ENCODE results near the gene TCP11X2. TPM values are rescaled to one million over a fixed set of nuclear protein-coding genes. Genes with fewer than 3 reads are reported as not detected.

TCP11X2 gene
- polyA plus RNA-seq, 3 donors: not detected

DNA sequence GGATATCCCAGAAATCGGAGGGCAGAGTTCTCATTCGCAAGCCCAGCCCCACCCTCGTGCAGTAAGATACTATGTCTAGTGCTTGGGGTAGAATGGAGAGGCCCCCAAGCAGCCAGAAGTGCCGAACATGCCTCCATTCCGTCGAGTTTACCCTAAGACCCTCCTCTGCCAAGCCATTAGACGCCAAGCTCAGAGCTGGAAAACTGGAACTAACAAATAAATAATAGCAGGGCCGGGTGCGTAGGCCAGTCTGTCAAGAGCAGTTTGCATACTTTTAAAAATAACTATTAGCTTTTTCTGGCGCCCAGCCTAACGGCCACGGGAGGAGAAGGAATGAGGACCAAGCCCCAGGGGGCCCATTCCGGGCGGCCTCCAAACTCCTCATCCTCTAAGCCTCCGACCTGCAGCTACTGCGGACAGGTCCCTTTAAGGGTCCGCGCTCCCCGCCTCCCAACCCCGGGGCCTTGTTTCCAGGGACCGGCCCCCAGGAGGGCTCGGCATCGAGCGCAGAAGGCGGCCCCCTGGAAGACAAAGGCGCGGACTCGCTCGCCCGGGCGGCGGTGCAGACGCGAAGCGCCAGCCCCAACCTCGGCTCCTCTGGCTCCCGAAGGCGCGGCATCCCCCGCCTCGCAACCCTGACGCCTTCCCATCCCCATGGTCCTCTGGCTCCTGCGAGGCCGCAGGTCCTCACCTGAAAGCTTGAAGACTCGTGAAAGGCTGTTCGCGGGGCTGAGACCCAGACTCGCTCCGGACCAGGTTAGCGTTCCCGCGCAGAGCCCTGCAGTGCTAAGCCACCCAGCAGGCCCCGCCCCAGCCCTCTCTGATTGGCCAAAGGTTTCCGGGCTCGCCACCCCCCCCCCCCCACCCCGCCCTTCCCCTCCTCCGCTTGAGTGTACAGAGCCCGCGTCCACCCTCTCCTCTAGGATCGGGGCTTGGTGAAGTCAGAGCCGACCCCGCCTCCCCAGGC, 44.6 kb upstream of the TCP11X2 start, which contains the start of gene TMSB15A:
TSS of gene TMSB15A (minus strand) at position 765 of the 967 bp plus-strand sequence.
- Mint-ChIP-seq H3K27me3 (ENCODE audit: low read depth in 3 of 3) (peaks cover 22 to 31% (median 25%) of the 10 kb centered on the region in 3 donors), H3K36me3 (no peaks in the 10 kb centered on the region), H3K4me1 (peaks cover 7% of the 10 kb centered on the region), H3K27ac (no peak within 1 kb of the TSS), H3K9me3 (peaks cover 0 to 5% (median 0%) of the 10 kb centered on the region in 7 donors), H3K4me3 (peak within 1 kb of the TSS; percentile 78 to 93)
- Histone ChIP-seq H3K27ac (ENCODE audit: low read depth in 1 of 2, low read length in 2 of 2) (no peak within 1 kb of the TSS), H3K4me3 (replicated peaks in 1 of 3; ENCODE audit: low read depth in 2 of 3, low read length in 3 of 3) (peak within 1 kb of the TSS in 1 of 3 experiments; percentile 57), H3K9me3 (replicated peaks in 1 of 2; ENCODE audit: control insufficient read depth in 1 of 2, insufficient read depth in 1 of 2, low read length in 2 of 2) (no peaks in the 10 kb centered on the region), H3K4me2 (replicated peaks; ENCODE audit: extremely low read depth, low read length, poor library complexity, severe bottlenecking) (peak within 1 kb of the TSS; percentile 62), H3K9ac (ENCODE audit: insufficient read depth, low read length, poor library complexity, severe bottlenecking) (no peak within 1 kb of the TSS), H3K27me3 (ENCODE audit: control insufficient read depth in 2 of 2, insufficient read depth in 2 of 2, low read length in 2 of 2) (peaks cover 20 to 23% of the 10 kb centered on the region in 2 donors), H3K4me1 (ENCODE audit: control insufficient read depth in 1 of 2, insufficient read depth in 2 of 2, low read length in 2 of 2) (peaks cover 0 to 6% of the 10 kb centered on the region in 2 donors), H3K36me3 (replicated peaks in 1 of 2; ENCODE audit: control insufficient read depth in 1 of 2, insufficient read depth in 2 of 2, low read length in 2 of 2) (no peaks in the 10 kb centered on the region), H4K20me1 (ENCODE audit: insufficient read depth, low read length) (no peaks in the 10 kb centered on the region), H3K79me2 (ENCODE audit: insufficient read depth, low read length) (no peaks in the 10 kb centered on the region), H2AFZ (ENCODE audit: insufficient read depth, low read depth, low read length, poor library complexity, severe bottlenecking) (peak within 1 kb of the TSS; percentile 54)
- DNase-seq: peak in 2 of 3 donors; percentile 1 to 7
- intact Hi-C loops (cut with micrococcal nuclease): no loop called here
- WGBS (ENCODE audit: insufficient coverage): 0% methylated on average over 11 of the region's 62 CpGs
- TF ChIP-seq, protein P1, sequence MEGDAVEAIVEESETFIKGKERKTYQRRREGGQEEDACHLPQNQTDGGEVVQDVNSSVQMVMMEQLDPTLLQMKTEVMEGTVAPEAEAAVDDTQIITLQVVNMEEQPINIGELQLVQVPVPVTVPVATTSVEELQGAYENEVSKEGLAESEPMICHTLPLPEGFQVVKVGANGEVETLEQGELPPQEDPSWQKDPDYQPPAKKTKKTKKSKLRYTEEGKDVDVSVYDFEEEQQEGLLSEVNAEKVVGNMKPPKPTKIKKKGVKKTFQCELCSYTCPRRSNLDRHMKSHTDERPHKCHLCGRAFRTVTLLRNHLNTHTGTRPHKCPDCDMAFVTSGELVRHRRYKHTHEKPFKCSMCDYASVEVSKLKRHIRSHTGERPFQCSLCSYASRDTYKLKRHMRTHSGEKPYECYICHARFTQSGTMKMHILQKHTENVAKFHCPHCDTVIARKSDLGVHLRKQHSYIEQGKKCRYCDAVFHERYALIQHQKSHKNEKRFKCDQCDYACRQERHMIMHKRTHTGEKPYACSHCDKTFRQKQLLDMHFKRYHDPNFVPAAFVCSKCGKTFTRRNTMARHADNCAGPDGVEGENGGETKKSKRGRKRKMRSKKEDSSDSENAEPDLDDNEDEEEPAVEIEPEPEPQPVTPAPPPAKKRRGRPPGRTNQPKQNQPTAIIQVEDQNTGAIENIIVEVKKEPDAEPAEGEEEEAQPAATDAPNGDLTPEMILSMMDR (IDR thresholded peaks at IDR 0.05): no peak

DNA sequence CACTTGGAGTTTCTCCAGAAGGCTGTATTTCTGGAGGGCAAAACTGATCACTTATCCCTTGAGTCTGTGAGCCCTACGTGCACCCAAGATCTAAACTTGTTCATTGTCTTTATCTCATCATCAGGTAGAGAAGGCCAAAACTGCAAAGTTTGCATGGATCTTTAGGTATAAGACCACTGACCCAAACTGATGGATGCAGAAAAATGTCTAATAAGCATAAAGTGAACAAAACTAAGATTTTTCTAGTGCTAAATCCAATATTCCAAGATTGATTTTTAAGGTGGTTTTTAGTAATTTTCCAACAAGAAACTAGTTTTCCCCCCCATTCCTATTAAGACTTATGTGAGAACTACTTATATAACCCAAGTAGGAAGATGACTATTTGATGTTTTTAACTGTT, 42.9 kb upstream of the TCP11X2 start:
- Histone ChIP-seq H2AFZ (ENCODE audit: insufficient read depth, low read depth, low read length, poor library complexity, severe bottlenecking) (no peak overlapping the region), H3K4me2 (replicated peaks; ENCODE audit: extremely low read depth, low read length, poor library complexity, severe bottlenecking) (no peak overlapping the region), H3K27ac (ENCODE audit: low read depth in 1 of 2, low read length in 2 of 2) (no peak overlapping the region), H3K79me2 (ENCODE audit: insufficient read depth, low read length) (no peaks in the 10 kb centered on the region), H3K36me3 (replicated peaks in 1 of 2; ENCODE audit: control insufficient read depth in 1 of 2, insufficient read depth in 2 of 2, low read length in 2 of 2) (no peaks in the 10 kb centered on the region), H3K4me3 (replicated peaks in 1 of 3; ENCODE audit: low read depth in 2 of 3, low read length in 3 of 3) (no peak overlapping the region), H3K9me3 (replicated peaks in 1 of 2; ENCODE audit: control insufficient read depth in 1 of 2, insufficient read depth in 1 of 2, low read length in 2 of 2) (no peaks in the 10 kb centered on the region), H3K9ac (ENCODE audit: insufficient read depth, low read length, poor library complexity, severe bottlenecking) (no peak overlapping the region), H4K20me1 (ENCODE audit: insufficient read depth, low read length) (no peaks in the 10 kb centered on the region), H3K27me3 (ENCODE audit: control insufficient read depth in 2 of 2, insufficient read depth in 2 of 2, low read length in 2 of 2) (peaks cover 20 to 23% of the 10 kb centered on the region in 2 donors), H3K4me1 (ENCODE audit: control insufficient read depth in 1 of 2, insufficient read depth in 2 of 2, low read length in 2 of 2) (peaks cover 0 to 6% of the 10 kb centered on the region in 2 donors)
- intact Hi-C loops (cut with micrococcal nuclease): no loop called here
- Mint-ChIP-seq H3K27ac (no peak overlapping the region), H3K27me3 (ENCODE audit: low read depth in 3 of 3) (peaks cover 22 to 31% (median 26%) of the 10 kb centered on the region in 3 donors), H3K9me3 (peaks cover 0 to 5% (median 0%) of the 10 kb centered on the region in 7 donors), H3K4me3 (no peak overlapping the region), H3K4me1 (peaks cover 7% of the 10 kb centered on the region), H3K36me3 (no peaks in the 10 kb centered on the region)
- TF ChIP-seq, protein P1 (IDR thresholded peaks at IDR 0.05): no peak
- DNase-seq: no peak
- WGBS (ENCODE audit: insufficient coverage): no CpG with 5 or more reads among the region's 1 CpG

Data from CD14-positive monocyte (primary cell).